GM19463 (cell line): ENCODE results near the gene PRCP.
A peak's percentile ranks its signal among the peaks of the same experiment; 100 is the strongest.
"Not testable (repeated sequence)": the region's sequence is repeated elsewhere in the genome, so short reads cannot be mapped to it uniquely, and the experiment has no call there.

ENCODE experiments used
- ATAC-seq: cut with Tn5 transposase; IDR thresholded peaks from one replicate; pipeline ENCODE4 v1.9.1; 2021; ENCODE audit warnings: mild to moderate bottlenecking, moderate library complexity; ENCODE audit not compliant: unreplicated experiment

Gene PRCP

GRCh38 chr11:82900277-82901164 lies at the start of gene PRCP:
TSS of gene PRCP (minus strand) at chr11:82900430. CDS start at chr11:82900402, 28 bp downstream.
- ATAC-seq, result peak; percentile 77

GRCh38 chr11:82949352-82949751 lies 49.1 kb upstream of the PRCP start:
- ATAC-seq, result no peak

- ATAC-seq, result no peak
Observed at GRCh38 chr11:82945682-82946081, 45.5 kb upstream of the PRCP start.

DNA sequence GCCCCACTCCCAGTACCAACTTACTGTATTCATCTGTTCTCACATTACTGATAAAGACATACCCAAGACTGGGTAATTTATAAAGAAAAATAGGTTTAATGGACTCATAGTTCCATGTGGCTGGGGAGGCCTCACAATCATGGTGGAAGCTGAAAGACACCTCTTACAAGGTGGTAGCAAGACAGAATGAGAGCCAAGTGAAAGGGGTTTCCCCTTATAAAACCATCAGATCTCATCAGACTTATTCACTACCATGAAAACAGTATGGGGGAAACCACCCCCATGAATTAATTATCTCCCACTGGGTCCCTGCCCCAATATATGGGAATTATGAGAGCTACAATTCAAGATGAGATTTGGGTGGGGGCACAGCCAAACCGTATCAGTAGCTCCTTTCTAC lies 44.8 kb upstream of the PRCP start:
- not testable (repeated sequence) for ATAC-seq

DNA sequence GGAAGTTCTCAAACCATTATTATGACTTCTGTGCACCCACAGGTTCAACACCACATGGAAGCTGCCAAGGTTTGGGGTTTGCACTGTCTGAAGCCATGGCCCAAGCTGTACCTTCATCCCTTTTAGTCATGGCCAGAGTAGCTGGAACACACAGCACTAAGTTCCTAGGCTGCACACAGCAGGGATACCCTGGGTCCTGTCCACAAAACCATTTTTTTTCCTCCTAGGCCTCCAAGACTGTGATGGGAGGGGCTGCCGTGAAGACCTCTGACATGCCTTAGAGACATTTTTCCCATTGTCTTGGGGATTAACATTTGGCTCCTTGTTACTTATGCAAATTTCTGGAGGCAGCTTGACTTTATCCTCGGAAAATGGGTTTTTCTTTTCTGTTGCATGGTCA lies 44.0 kb upstream of the PRCP start:
- ATAC-seq, result no peak

- ATAC-seq, result not testable (repeated sequence)
Observed at GRCh38 chr11:82943430-82943829, 43.2 kb upstream of the PRCP start.

GRCh38 chr11:82942376-82942775 lies 42.1 kb upstream of the PRCP start:
- no peak for ATAC-seq

DNA sequence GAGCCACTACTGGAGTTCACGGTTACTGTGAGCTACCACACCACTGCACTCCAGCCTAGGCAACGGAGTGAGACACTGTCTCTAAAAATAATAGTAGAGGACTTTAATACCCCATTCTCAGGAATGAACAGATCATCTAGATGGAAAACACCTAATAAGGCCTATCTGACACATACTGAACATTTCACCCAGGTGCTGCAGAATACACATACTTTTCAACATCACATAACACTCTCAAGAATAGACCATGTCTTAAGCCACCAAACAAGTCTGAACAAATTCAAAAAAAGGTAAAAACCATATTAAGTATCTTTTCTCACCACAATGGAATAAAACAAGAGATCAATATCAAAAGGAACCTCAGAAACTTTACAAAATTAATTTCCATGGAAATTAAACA lies 39.2 kb upstream of the PRCP start:
- no peak for ATAC-seq

DNA sequence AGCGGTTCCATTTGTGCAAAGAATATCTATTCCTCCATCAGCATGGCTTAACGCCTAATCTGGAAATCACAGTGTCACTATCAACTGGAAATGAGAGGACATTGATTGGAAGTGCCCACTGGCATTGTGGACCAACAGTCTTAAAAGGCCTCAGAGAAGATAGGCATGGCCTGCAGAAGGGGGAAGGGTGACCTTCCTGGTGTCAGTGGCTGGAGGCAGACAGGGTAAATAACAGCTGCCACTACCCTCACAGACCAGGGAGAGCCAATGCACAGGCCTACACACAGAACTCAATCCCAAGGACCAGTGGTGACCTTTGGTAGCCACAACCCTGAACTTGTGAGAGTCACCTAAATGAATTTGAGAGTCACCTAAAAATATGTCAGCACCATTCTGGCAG lies 37.3 kb upstream of the PRCP start:
- no peak for ATAC-seq

- no peak for ATAC-seq
Observed at GRCh38 chr11:82936261-82936660, 36.0 kb upstream of the PRCP start.

DNA sequence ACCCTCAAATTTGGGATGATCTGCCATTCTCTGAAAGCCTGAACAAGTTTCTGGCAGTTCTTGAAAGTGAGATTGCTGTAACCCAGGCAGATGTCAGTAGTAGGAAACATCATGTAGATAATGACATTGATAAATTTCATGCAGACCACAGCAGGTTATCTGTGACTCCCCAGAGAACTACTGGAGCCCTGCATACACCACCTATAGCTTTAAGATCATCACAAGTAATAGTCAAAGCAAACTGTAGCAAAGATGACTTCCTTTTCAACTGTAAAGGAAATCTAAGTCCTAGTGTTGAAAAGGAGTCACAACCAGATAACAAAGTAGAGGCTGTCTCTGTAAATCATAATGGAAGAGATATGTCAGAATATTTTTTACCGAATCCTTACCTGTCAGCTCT lies 32.3 kb upstream of the PRCP start:
- ATAC-seq, result no peak

- ATAC-seq, result no peak
Observed at GRCh38 chr11:82930734-82931133, 30.5 kb upstream of the PRCP start.

- peak; percentile 47 for ATAC-seq
Observed at GRCh38 chr11:82930229-82930628, 30.0 kb upstream of the PRCP start.

DNA sequence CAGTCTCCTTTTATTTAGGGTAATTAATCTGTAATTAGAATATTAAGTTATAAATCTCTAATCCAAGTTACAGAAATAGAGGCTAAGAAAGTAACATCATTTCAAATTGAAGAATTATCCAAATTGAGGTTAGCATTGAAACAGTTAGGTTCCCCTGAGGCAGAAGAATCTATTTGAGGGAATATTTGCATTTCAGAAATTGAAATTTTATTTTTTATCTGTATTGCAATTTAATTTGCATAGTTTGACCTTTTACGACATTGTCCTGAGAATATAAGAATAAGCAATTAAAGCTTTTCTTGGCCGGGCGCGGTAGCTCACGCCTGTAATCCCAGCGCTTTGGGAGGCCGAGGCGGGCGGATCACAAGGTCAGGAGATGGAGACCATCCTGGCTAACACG lies 28.9 kb upstream of the PRCP start:
- ATAC-seq, result no peak

GRCh38 chr11:82927264-82927880 lies 27.1 kb upstream of the PRCP start:
- peak; percentile 81 for ATAC-seq

- peak; percentile 61 for ATAC-seq
Observed at GRCh38 chr11:82924522-82925224, 24.4 kb upstream of the PRCP start.

DNA sequence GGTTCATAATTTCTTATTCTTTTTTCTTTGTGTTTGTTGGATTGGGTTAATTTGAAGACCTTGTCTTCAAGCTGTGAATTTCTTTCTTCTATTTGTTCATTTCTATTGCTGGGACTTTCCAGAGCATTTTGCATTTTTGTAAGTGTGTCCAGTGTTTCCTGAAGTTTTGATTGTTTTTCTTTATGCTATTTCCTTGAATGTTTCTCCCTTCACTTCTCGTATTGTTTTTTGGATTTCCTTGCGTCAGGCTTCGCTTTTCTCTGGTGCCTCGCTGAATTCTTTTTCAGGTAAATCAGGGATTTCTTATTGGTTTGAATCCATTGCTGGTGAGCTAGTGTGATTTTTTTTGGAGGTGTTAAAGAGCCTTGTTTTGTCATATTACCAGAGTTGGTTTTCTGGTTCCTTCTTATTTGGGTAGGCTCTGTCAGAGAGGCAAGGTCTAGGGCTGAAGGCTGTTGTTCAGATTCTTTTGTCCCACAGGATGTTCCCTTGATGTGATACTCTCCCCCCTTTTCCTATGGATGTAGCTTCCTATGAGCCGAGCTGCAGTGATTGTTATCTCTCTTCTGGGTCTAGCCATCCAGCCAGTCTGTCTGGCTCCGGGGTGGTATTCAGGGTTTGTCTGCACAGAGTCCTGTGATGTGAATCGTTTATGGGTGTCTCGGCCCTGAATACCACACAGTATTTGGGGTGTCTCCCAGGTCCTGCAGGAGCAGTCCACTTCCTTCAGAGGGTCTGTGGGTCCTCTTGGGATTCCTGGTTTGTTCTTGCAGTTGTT lies 22.4 kb upstream of the PRCP start:
- ATAC-seq, result not testable (repeated sequence)

- not testable (repeated sequence) for ATAC-seq
Observed at GRCh38 chr11:82920227-82920626, 20.0 kb upstream of the PRCP start.

DNA sequence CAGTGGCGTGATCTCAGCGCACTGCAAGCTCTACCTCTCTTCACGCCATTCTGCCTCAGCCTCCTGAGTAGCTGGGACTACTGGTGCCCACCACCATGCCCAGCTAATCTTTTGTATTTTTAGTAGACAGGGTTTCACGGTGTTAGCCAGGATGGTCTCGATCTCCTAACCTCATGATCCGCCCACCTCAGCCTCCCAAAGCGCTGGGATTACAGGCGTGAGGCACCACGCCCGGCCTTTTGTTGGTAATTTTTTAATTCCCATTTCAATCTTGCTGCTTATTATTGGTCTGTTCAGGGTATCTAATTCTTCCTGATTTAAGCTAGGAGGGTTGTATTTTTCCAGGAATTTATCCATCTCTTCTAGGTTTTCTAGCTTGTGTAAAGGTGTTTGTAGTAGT lies 19.6 kb upstream of the PRCP start:
- not testable (repeated sequence) for ATAC-seq

- ATAC-seq, result no peak
Observed at GRCh38 chr11:82909015-82909640, 8.9 kb upstream of the PRCP start.
